Measurements from ENCODE around the gene SNAPC1.
"Not testable (repeated sequence)": the region's sequence is repeated elsewhere in the genome, so short reads cannot be mapped to it uniquely, and the experiment has no call there.

The SNAPC1 gene

GRCh38 chr14:61750708-61751474 lies 11.3 kb upstream of the SNAPC1 start:
- DNase-seq (ENCODE audit: low spot score): peak; percentile 63

GRCh38 chr14:61751475-61751989 lies 10.7 kb upstream of the SNAPC1 start:
- DNase-seq (ENCODE audit: low spot score): no peak

GRCh38 chr14:61752626-61753025 lies 9.6 kb upstream of the SNAPC1 start:
- no peak for DNase-seq (ENCODE audit: low spot score)

GRCh38 chr14:61753631-61754030 lies 8.6 kb upstream of the SNAPC1 start:
- DNase-seq (ENCODE audit: low spot score): peak; percentile 11

GRCh38 chr14:61754627-61755381 lies 7.4 kb upstream of the SNAPC1 start:
- DNase-seq (ENCODE audit: low spot score): no peak

GRCh38 chr14:61755382-61755742 lies 6.9 kb upstream of the SNAPC1 start:
- DNase-seq (ENCODE audit: low spot score): not testable (repeated sequence)

GRCh38 chr14:61756135-61756534 lies 6.1 kb upstream of the SNAPC1 start:
- no peak for DNase-seq (ENCODE audit: low spot score)

GRCh38 chr14:61759878-61760277 lies 2.3 kb upstream of the SNAPC1 start:
- DNase-seq (ENCODE audit: low spot score): no peak

GRCh38 chr14:61761557-61761956 lies 663 bp upstream of the SNAPC1 start:
- no peak for DNase-seq (ENCODE audit: low spot score)

GRCh38 chr14:61764342-61765122 lies 2.3 kb downstream of the SNAPC1 start:
- no peak for DNase-seq (ENCODE audit: low spot score)

- DNase-seq (ENCODE audit: low spot score): no peak
Observed at GRCh38 chr14:61765225-61765943, 3.2 kb downstream of the SNAPC1 start.

GRCh38 chr14:61766151-61766550 lies 3.9 kb downstream of the SNAPC1 start:
- no peak for DNase-seq (ENCODE audit: low spot score)

GRCh38 chr14:61768240-61768639 lies 6.0 kb downstream of the SNAPC1 start:
- DNase-seq (ENCODE audit: low spot score): no peak

GRCh38 chr14:61769893-61770292 lies 7.7 kb downstream of the SNAPC1 start:
- no peak for DNase-seq (ENCODE audit: low spot score)

- DNase-seq (ENCODE audit: low spot score): no peak
Observed at GRCh38 chr14:61774861-61775260, 12.6 kb downstream of the SNAPC1 start.

GRCh38 chr14:61780125-61780524 lies 17.9 kb downstream of the SNAPC1 start:
- no peak for DNase-seq (ENCODE audit: low spot score)

- DNase-seq (ENCODE audit: low spot score): no peak
Observed at GRCh38 chr14:61797309-61797708, 35.1 kb downstream of the SNAPC1 start.

- DNase-seq (ENCODE audit: low spot score): no peak
Observed at GRCh38 chr14:61802010-61802568, 39.9 kb downstream of the SNAPC1 start.

GRCh38 chr14:61803755-61804154 lies 41.5 kb downstream of the SNAPC1 start:
- no peak for DNase-seq (ENCODE audit: low spot score)

- DNase-seq (ENCODE audit: low spot score): no peak
Observed at GRCh38 chr14:61805451-61805850, 43.2 kb downstream of the SNAPC1 start.

- peak; percentile 47 for DNase-seq (ENCODE audit: low spot score)
Observed at GRCh38 chr14:61811882-61812346, 49.7 kb downstream of the SNAPC1 start.

Data from iPS-NIHi11 (cell line).